Subcutaneous adipose tissue (tissue), 4 donors: ENCODE measurements around the gene FAM118B. TPM values are rescaled to one million over a fixed set of nuclear protein-coding genes. Genes with fewer than 3 reads are reported as not detected.

ENCODE experiments used
- total RNA-seq, 4 donors: library from RNA; depleted of rRNA; stranded (reverse); fragments of >200 nt; gene quantifications; one replicate each; pipeline ENCODE4 v1.1.0, GENCODE V29; 2016
- TF ChIP-seq, protein P1 (sequence below): fragments of 450-650 bp; IDR thresholded peaks from one replicate; pipeline ENCODE4 v1.5.1; 2016; ENCODE audit warnings: low read depth, mild to moderate bottlenecking, control low read depth, antibody characterized with exemption, moderate library complexity

Gene FAM118B
- total RNA-seq, 4 donors from 2014 or later, result 9.6 to 21.7 (median 16.6) TPM

DNA sequence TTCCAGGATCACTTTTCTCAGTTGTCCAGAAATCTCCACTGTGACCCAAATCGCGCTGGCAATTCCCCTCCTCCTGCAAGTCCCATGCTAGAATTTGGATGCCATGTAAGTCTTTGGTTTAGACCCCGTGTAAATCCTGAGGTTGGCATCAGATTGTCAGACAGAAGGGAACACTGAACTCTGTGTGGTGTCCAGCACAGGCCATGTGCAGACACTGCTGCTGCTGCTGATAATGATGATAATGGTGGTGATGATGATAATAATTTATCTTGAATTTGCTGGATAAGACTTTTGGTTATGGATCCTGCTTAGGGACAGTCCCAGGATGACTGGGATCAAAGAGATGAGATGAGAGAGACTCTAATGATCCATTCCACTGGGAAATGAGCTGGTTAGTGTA, 45.2 kb upstream of the FAM118B start:
- TF ChIP-seq, protein P1, sequence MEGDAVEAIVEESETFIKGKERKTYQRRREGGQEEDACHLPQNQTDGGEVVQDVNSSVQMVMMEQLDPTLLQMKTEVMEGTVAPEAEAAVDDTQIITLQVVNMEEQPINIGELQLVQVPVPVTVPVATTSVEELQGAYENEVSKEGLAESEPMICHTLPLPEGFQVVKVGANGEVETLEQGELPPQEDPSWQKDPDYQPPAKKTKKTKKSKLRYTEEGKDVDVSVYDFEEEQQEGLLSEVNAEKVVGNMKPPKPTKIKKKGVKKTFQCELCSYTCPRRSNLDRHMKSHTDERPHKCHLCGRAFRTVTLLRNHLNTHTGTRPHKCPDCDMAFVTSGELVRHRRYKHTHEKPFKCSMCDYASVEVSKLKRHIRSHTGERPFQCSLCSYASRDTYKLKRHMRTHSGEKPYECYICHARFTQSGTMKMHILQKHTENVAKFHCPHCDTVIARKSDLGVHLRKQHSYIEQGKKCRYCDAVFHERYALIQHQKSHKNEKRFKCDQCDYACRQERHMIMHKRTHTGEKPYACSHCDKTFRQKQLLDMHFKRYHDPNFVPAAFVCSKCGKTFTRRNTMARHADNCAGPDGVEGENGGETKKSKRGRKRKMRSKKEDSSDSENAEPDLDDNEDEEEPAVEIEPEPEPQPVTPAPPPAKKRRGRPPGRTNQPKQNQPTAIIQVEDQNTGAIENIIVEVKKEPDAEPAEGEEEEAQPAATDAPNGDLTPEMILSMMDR, result no peak

DNA sequence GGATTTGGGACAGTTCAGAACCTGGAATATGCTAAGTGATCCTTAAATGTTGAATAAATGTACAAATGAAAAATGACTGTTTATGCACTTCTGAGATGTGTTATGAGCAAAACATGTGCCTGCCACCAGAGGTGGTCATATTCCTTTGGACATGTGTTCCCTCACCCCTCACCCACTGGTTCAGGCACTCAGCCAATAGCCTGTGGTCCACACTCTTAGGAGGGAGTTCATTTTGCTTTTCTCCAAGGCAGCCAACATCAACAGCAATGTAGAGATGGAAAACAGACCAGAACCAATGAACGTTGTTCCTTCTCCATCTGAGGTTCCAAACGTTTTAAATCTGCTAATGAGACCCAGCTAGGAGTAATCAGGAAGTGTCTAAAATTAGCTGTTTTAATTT, 44.1 kb upstream of the FAM118B start:
- TF ChIP-seq, protein P1, result no peak

DNA sequence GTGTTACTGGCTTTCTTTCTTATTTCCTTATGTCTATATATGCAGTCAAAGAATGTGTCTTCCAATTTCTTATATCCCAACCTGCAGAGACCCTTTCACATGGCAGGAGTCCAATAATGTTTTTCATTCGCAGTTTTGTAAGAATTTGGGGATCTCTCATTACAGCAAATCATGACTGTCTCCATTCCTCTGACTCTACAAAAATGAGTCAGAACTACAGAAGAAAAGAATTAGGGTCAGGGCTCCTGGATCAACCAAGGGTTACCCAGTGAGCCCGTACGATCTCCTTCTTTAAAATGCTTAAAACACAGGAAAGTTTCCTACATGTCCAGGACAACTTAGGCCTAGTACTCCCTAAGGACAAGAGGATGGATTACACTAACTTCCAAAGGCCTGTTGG, 42.3 kb upstream of the FAM118B start:
- TF ChIP-seq, protein P1, result no peak

GRCh38 chr11:126172596-126173038, 39.0 kb upstream of the FAM118B start:
- TF ChIP-seq, protein P1, result no peak

DNA sequence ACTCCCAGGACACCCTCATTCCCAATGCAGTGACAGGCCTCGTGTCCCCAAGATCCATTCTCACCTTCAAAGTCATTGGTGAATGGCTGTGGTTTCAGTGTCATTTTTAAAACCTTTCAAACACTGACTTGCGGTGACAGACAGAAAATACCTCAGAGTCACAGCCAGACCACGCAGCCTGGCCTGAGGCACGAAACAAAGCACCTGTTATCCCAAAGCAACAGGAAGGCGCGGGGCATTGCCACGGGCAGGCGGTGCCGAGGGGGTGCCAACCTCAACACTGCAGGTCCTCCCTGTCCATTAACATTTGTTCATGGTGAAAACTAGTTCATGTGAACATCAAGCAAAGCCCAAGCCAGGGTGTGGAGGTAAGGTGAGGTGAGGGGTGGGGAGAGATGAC, 38.3 kb upstream of the FAM118B start:
- TF ChIP-seq, protein P1, result no peak

GRCh38 chr11:126174816-126175215, 36.8 kb upstream of the FAM118B start:
- TF ChIP-seq, protein P1, result no peak

DNA sequence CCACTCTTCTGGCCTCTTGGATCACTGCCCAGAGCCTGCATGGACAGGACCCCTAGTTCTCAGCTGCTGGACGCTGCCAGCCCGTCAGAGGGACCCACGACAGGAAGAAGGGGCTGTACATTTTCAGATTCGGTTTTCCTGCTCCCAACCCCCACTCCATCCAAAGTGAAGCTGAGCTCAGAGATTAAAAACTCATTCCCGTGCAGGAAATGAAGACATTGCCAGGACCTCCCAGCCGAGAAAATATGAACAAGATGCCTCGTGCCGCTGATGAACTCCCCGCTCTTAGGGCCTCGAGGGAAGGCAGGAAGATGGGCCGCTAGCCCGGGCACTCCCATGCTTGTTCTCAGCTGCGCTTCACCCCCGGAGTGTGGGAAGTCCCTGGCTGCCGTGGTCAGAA, 36.2 kb upstream of the FAM118B start:
- TF ChIP-seq, protein P1, result no peak
